Liver (tissue), 9 donors: Measurements from ENCODE around the gene LEMD2. TPM values are rescaled to one million over a fixed set of nuclear protein-coding genes. Genes with fewer than 3 reads are reported as not detected.

Experiments used
- DNase-seq: peaks from one replicate; pipeline ENCODE4 v3.0.0-alpha.2; 2017; ENCODE audit warnings: low spot score
- H3K27ac ChIP-seq, 2 donors: one replicate each; pipeline ENCODE4 v1.7.0; 2013; ENCODE audit warnings: inconsistent platforms in 2 of 2, low read length in 2 of 2, control low read depth in 1 of 2, low read depth in 1 of 2, mild to moderate bottlenecking in 1 of 2
- H3K27me3 ChIP-seq, 4 donors: one replicate each; pipeline versions ENCODE4 v1.6.1 to v1.7.0; 2013; ENCODE audit warnings: low read length in 3 of 4, inconsistent platforms in 1 of 4, mild to moderate bottlenecking in 1 of 4, moderate library complexity in 1 of 4; ENCODE audit not compliant: control insufficient read depth in 4 of 4, insufficient read depth in 4 of 4
- H3K36me3 ChIP-seq, 4 donors: one replicate each; pipeline versions ENCODE4 v1.6.1 to v1.7.0; 2013; ENCODE audit warnings: low read length in 3 of 4, mild to moderate bottlenecking in 3 of 4, low read depth in 1 of 4, moderate library complexity in 1 of 4; ENCODE audit not compliant: control insufficient read depth in 4 of 4, insufficient read depth in 3 of 4
- H3K4me1 ChIP-seq, 4 donors: one replicate each; pipeline versions ENCODE4 v1.6.1 to v1.7.0; 2013; ENCODE audit warnings: low read length in 3 of 4, mild to moderate bottlenecking in 3 of 4, moderate library complexity in 1 of 4; ENCODE audit not compliant: control insufficient read depth in 4 of 4, insufficient read depth in 4 of 4
- H3K4me3 ChIP-seq, 3 donors: one replicate each; pipeline versions ENCODE4 v1.6.1 to v1.7.0; 2013; ENCODE audit warnings: low read length in 3 of 3, control low read depth in 1 of 3, low read depth in 1 of 3, mild to moderate bottlenecking in 1 of 3
- H3K9ac ChIP-seq, 2 donors: one replicate each; pipeline ENCODE4 v1.7.0; 2013; ENCODE audit warnings: low read length in 2 of 2, mild to moderate bottlenecking in 2 of 2, moderate library complexity in 2 of 2, control low read depth in 1 of 2, low read depth in 1 of 2
- H3K9me3 ChIP-seq, 4 donors: one replicate each; pipeline versions ENCODE4 v1.6.1 to v1.7.0; 2013; ENCODE audit warnings: low read length in 3 of 4; ENCODE audit not compliant: control insufficient read depth in 4 of 4
- EGR1 ChIP-seq, 2 donors: IDR thresholded peaks; 2 replicates each; pipeline ENCODE4 v1.6.1; 2016 to 2018; ENCODE audit warnings: antibody characterized with exemption in 2 of 2, low read depth in 2 of 2
- FOXA1 ChIP-seq: IDR thresholded peaks from 2 replicates; pipeline ENCODE4 v1.6.1; 2016; ENCODE audit warnings: antibody characterized with exemption
- FOXA2 ChIP-seq: IDR thresholded peaks from 2 replicates; pipeline ENCODE4 v1.6.1; 2016; ENCODE audit warnings: antibody characterized with exemption
- GABPA ChIP-seq, 2 donors: IDR thresholded peaks in 1 of 2; conservative IDR thresholded peaks in 1 of 2; 2 replicates each; pipeline ENCODE4 v1.6.1; 2016; ENCODE audit warnings: antibody characterized with exemption in 2 of 2, mild to moderate bottlenecking in 1 of 2, moderate library complexity in 1 of 2
- HNF4A ChIP-seq, 2 donors: conservative IDR thresholded peaks; 2 replicates each; pipeline ENCODE4 v1.6.1; 2016; ENCODE audit warnings: antibody characterized with exemption in 2 of 2, mild to moderate bottlenecking in 2 of 2
- HNF4G ChIP-seq: IDR thresholded peaks from 2 replicates; pipeline ENCODE4 v1.6.1; 2016; ENCODE audit warnings: antibody characterized with exemption
- JUND ChIP-seq, 2 donors: IDR thresholded peaks; 2 replicates each; pipeline ENCODE4 v1.6.1; 2016; ENCODE audit warnings: antibody characterized with exemption in 2 of 2
- NR2F2 ChIP-seq: IDR thresholded peaks from 2 replicates; pipeline ENCODE4 v1.6.1; 2016; ENCODE audit warnings: antibody characterized with exemption
- RAD21 ChIP-seq, 2 donors: IDR thresholded peaks; 2 replicates each; pipeline ENCODE4 v1.6.1; 2016; ENCODE audit warnings: antibody characterized with exemption in 2 of 2, mild to moderate bottlenecking in 2 of 2
- REST ChIP-seq: IDR thresholded peaks from 2 replicates; pipeline ENCODE4 v1.6.1; 2016; ENCODE audit warnings: antibody characterized with exemption, mild to moderate bottlenecking
- RXRA ChIP-seq, 2 donors: IDR thresholded peaks; 2 replicates each; pipeline ENCODE4 v1.6.1; 2017 to 2018; ENCODE audit warnings: antibody characterized with exemption in 2 of 2, mild to moderate bottlenecking in 1 of 2
- SP1 ChIP-seq: IDR thresholded peaks from 2 replicates; pipeline ENCODE4 v1.6.1; 2018; ENCODE audit warnings: antibody characterized with exemption, mild to moderate bottlenecking
- TAF1 ChIP-seq: conservative IDR thresholded peaks from 2 replicates; pipeline ENCODE4 v1.6.1; 2016; ENCODE audit warnings: antibody characterized with exemption, mild to moderate bottlenecking
- YY1 ChIP-seq: IDR thresholded peaks from 2 replicates; pipeline ENCODE4 v1.6.1; 2016; ENCODE audit warnings: antibody characterized with exemption, mild to moderate bottlenecking
- WGBS: extraction: QIAGEN DNeasy Blood & Tissue Kit; methylation state at CpG from one replicate; pipeline ENCODE4 v1.1.7; 2013; 5-methylcytosine and 5-hydroxymethylcytosine counted together
- polyA plus RNA-seq, 2 donors: library from polyadenylated mRNA; stranded (reverse) in 1 of 2; unstranded in 1 of 2; fragments of 200-250 nt in 1 of 2; fragments of >200 nt in 1 of 2; fragmentation: Nextera tagmentation in 1 of 2; extraction: Ambion mirVana in 1 of 2; gene quantifications; one replicate each; pipeline versions ENCODE4 v1.2.1 to v1.2.3, GENCODE V29; 2013 to 2015
- total RNA-seq, 2 donors: library from RNA; depleted of rRNA; stranded (reverse); fragments of >200 nt; gene quantifications; one replicate each; pipeline ENCODE4 v1.2.3, GENCODE V29; 2014
- TF ChIP-seq, protein P1 (sequence below): IDR thresholded peaks from 2 replicates; pipeline ENCODE4 v1.6.1; 2016; ENCODE audit warnings: antibody characterized with exemption
- TF ChIP-seq, protein P2 (sequence below): fragments of 150-350 bp; IDR thresholded peaks from 2 replicates; pipeline ENCODE4 v1.5.1; 2017; ENCODE audit warnings: improper control_type of control experiment, low read depth, low read length; ENCODE audit not compliant: missing input control
- TF ChIP-seq, protein P3 (sequence below): IDR thresholded peaks from 2 replicates; pipeline ENCODE4 v1.6.1; 2016; ENCODE audit warnings: antibody characterized with exemption
- donor health status: healthy.
- donor health status: healthy.
- donor health status: healthy.
- donor health status: healthy.
- donor health status: healthy.

The LEMD2 gene
- total and polyA plus RNA-seq, 4 donors, result 6.5 to 23.1 (median 16.6) TPM

DNA sequence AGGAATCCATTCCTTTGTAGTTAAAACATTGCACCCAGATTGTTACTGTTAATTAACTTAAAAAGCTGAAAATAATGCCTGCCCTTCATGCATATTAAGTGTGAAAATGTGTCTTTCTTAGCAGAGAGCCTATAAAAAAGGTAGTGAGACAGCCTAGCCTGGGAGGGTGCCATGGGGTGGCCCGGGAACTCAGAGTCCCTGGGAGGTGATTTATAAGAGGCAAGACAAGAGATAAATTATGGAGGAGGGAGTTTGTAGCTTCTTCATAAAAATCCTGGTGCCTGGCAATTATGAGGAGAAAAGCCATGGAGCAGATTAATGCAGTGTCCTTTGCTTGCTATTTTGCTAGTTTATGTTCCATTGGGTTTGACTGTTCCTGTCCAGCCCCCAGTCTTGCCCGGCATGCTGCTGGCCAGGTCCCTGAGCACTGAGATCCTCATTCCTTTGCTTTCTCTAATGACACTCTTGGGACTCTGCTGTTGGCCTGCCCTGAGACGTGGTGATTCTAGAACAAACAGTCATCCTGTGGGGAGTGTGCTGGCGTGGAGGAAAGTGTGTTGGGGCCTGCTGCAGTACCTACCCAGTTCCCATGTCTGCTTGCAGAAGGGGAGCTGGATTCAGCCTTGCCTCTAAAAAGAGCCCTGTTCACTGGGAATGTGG is 10.7 kb upstream of the LEMD2 start:
- Histone ChIP-seq H3K27me3 (no peaks in the 10 kb centered on the region), H3K9me3 (no peaks in the 10 kb centered on the region), H3K9ac (no peak overlapping the region), H3K27ac (no peak overlapping the region), H3K4me3 (no peak overlapping the region), H3K36me3 (no peaks in the 10 kb centered on the region), H3K4me1 (no peaks in the 10 kb centered on the region)
- TF ChIP-seq RXRA (IDR thresholded peaks at IDR 0.05), result no peak
- DNase-seq, result no peak
- 76% methylated on average over 4 of the region's 4 CpGs for WGBS

DNA sequence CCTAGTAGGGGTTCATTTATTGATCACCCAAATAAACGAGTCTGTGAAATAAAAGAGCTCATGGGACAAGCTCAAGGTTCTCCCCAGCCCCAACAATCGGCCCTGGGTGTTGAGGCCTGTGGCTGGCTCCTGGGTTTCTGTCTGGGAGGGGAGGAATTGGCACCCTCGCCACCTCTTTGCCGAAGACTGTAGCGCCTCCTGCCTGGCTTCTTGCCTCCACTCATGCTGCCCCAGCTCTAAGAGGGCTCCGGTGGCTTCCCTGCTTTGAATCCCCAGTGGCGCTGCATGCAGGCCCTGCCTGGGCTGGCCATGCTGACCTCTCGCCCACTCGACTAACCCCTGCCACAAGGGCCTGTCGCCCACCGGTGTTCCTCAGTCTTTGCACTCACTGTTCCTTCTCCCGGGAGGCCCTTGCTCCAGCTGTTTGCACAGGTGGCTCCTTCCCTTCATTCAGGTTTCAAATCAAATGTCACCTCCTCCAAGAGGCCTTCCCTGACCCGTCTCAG is 9.5 kb upstream of the LEMD2 start:
- Histone ChIP-seq H3K4me1 (no peaks in the 10 kb centered on the region), H3K27me3 (no peaks in the 10 kb centered on the region), H3K36me3 (no peaks in the 10 kb centered on the region), H3K9ac (no peak overlapping the region), H3K27ac (no peak overlapping the region), H3K9me3 (no peaks in the 10 kb centered on the region), H3K4me3 (no peak overlapping the region)
- DNase-seq, result no peak
- TF ChIP-seq, protein P1, sequence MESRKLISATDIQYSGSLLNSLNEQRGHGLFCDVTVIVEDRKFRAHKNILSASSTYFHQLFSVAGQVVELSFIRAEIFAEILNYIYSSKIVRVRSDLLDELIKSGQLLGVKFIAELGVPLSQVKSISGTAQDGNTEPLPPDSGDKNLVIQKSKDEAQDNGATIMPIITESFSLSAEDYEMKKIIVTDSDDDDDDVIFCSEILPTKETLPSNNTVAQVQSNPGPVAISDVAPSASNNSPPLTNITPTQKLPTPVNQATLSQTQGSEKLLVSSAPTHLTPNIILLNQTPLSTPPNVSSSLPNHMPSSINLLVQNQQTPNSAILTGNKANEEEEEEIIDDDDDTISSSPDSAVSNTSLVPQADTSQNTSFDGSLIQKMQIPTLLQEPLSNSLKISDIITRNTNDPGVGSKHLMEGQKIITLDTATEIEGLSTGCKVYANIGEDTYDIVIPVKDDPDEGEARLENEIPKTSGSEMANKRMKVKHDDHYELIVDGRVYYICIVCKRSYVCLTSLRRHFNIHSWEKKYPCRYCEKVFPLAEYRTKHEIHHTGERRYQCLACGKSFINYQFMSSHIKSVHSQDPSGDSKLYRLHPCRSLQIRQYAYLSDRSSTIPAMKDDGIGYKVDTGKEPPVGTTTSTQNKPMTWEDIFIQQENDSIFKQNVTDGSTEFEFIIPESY, result no peak
- TF ChIP-seq JUND (IDR thresholded peaks at IDR 0.05), result no peak
- TF ChIP-seq GABPA (IDR thresholded peaks at IDR 0.05 in 1 of 2, conservative IDR thresholded peaks at IDR 0.05 in 1 of 2), result no peak
- TF ChIP-seq RAD21 (IDR thresholded peaks at IDR 0.05), result no peak
- TF ChIP-seq, protein P2, sequence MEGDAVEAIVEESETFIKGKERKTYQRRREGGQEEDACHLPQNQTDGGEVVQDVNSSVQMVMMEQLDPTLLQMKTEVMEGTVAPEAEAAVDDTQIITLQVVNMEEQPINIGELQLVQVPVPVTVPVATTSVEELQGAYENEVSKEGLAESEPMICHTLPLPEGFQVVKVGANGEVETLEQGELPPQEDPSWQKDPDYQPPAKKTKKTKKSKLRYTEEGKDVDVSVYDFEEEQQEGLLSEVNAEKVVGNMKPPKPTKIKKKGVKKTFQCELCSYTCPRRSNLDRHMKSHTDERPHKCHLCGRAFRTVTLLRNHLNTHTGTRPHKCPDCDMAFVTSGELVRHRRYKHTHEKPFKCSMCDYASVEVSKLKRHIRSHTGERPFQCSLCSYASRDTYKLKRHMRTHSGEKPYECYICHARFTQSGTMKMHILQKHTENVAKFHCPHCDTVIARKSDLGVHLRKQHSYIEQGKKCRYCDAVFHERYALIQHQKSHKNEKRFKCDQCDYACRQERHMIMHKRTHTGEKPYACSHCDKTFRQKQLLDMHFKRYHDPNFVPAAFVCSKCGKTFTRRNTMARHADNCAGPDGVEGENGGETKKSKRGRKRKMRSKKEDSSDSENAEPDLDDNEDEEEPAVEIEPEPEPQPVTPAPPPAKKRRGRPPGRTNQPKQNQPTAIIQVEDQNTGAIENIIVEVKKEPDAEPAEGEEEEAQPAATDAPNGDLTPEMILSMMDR, result no peak
- TF ChIP-seq SP1, result no peak
- no peak for TF ChIP-seq TAF1
- TF ChIP-seq FOXA1, result no peak
- no peak for TF ChIP-seq REST
- no peak for TF ChIP-seq HNF4G
- TF ChIP-seq FOXA2, result no peak
- TF ChIP-seq HNF4A (conservative IDR thresholded peaks at IDR 0.05), result no peak
- TF ChIP-seq EGR1 (IDR thresholded peaks at IDR 0.05; ENCODE audit: low read depth in 2 of 2), result no peak
- TF ChIP-seq NR2F2, result no peak
- TF ChIP-seq, protein P3, sequence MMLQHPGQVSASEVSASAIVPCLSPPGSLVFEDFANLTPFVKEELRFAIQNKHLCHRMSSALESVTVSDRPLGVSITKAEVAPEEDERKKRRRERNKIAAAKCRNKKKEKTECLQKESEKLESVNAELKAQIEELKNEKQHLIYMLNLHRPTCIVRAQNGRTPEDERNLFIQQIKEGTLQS, result no peak
- no peak for TF ChIP-seq YY1
- no peak for TF ChIP-seq RXRA (IDR thresholded peaks at IDR 0.05)
- WGBS, result 84% methylated on average over 13 of the region's 13 CpGs
